H1 (cell line): ENCODE results near the gene MCM5.

Experiments
- CEBPB ChIP-seq: IDR thresholded peaks from 2 replicates; pipeline ENCODE4 v1.6.1; 2012; ENCODE audit warnings: low read depth, low read length
- JUND ChIP-seq: IDR thresholded peaks from 2 replicates; pipeline ENCODE4 v1.6.1; 2011; ENCODE audit warnings: mild to moderate bottlenecking, improper control_type of control experiment, low read length
- POLR2A ChIP-seq, 2 experiments: IDR thresholded peaks; 1 replicate in 1 of 2; 2 replicates in 1 of 2; pipeline ENCODE4 v1.6.1; 2011; ENCODE audit warnings: low read depth in 2 of 2, low read length in 2 of 2, mild to moderate bottlenecking in 2 of 2; ENCODE audit errors: control extremely low read depth in 1 of 2
- SIN3A ChIP-seq, 2 experiments: IDR thresholded peaks in 1 of 2; conservative IDR thresholded peaks in 1 of 2; 2 replicates each; pipeline ENCODE4 v1.6.1; 2011 to 2012; ENCODE audit warnings: low read length in 2 of 2, improper control_type of control experiment in 1 of 2, low read depth in 1 of 2, mild to moderate bottlenecking in 1 of 2
- SP1 ChIP-seq: IDR thresholded peaks from 2 replicates; pipeline ENCODE4 v1.6.1; 2011; ENCODE audit warnings: low read depth, low read length
- SRF ChIP-seq: IDR thresholded peaks from 2 replicates; pipeline ENCODE4 v1.6.1; 2011; ENCODE audit warnings: mild to moderate bottlenecking, low read depth, low read length, moderate library complexity
- TAF1 ChIP-seq: IDR thresholded peaks from 2 replicates; pipeline ENCODE4 v1.6.1; 2011; ENCODE audit warnings: mild to moderate bottlenecking, low read depth, low read length
- USF2 ChIP-seq: IDR thresholded peaks from 2 replicates; pipeline ENCODE4 v1.6.1; 2011; ENCODE audit warnings: low read length, improper control_type of control experiment
- YY1 ChIP-seq: IDR thresholded peaks from 2 replicates; pipeline ENCODE4 v1.6.1; 2011; ENCODE audit warnings: low read depth, mild to moderate bottlenecking, low read length
- TF ChIP-seq, protein P1 (sequence below), 3 experiments: IDR thresholded peaks; 1 replicate in 2 of 3; 2 replicates in 1 of 3; pipeline versions ENCODE4 v1.5.1 to v1.6.1; 2011; ENCODE audit warnings: low read length in 3 of 3, mild to moderate bottlenecking in 3 of 3, inconsistent platforms in 2 of 3, low read depth in 1 of 3, moderate library complexity in 1 of 3; ENCODE audit not compliant: insufficient read depth in 1 of 3; ENCODE audit errors: control extremely low read depth in 1 of 3

DNA sequence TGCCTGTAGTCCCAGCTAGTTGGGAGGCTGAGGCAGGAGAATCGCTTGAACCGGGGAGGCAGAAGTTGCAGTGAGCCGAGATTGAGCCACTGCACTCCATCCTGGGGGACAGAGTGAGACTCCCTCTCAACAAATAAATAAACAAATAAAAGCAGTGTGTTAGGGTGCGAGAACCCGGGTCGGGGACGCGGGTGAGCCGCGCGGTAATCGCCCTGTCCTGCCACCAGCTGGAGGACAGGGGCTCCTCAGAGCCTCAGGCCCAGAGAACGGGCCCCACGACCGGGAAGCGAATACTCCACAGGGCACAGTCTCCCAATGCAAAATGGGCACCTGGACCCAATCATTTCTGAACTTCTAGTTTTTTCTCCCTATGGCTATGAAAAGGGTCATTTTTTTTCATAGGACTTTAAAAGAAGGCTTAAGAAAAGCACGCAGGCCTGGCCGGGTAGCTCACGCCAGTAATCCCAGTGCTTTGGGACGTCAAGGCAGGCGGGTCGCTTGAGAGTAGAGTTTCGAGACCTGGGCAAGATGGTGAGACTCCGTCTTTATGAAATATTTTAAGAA lies 744 bp upstream of the MCM5 start:
- TF ChIP-seq SP1 (no peak), SRF (no peak), POLR2A (IDR thresholded peaks at IDR 0.05; ENCODE audit: control extremely low read depth in 1 of 2, low read depth in 2 of 2, low read length in 2 of 2) (no peak), SIN3A (conservative IDR thresholded peaks at IDR 0.05 in 1 of 2, IDR thresholded peaks at IDR 0.05 in 1 of 2; ENCODE audit: low read depth in 1 of 2, low read length in 2 of 2) (no peak), YY1 (no peak), USF2 (no peak), TAF1 (no peak), CEBPB (no peak), JUND (no peak)
- TF ChIP-seq, protein P1, sequence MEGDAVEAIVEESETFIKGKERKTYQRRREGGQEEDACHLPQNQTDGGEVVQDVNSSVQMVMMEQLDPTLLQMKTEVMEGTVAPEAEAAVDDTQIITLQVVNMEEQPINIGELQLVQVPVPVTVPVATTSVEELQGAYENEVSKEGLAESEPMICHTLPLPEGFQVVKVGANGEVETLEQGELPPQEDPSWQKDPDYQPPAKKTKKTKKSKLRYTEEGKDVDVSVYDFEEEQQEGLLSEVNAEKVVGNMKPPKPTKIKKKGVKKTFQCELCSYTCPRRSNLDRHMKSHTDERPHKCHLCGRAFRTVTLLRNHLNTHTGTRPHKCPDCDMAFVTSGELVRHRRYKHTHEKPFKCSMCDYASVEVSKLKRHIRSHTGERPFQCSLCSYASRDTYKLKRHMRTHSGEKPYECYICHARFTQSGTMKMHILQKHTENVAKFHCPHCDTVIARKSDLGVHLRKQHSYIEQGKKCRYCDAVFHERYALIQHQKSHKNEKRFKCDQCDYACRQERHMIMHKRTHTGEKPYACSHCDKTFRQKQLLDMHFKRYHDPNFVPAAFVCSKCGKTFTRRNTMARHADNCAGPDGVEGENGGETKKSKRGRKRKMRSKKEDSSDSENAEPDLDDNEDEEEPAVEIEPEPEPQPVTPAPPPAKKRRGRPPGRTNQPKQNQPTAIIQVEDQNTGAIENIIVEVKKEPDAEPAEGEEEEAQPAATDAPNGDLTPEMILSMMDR (IDR thresholded peaks at IDR 0.05; ENCODE audit: control extremely low read depth in 1 of 3, insufficient read depth in 1 of 3, low read depth in 1 of 3, low read length in 3 of 3) = no peak
